Brain microvascular endothelial cell (primary cell): ENCODE results near the gene RPL10A.

ENCODE experiments used
- DNase-seq: peaks from one replicate; pipeline ENCODE4 v3.0.0-alpha.2; 2020
- H3K27ac ChIP-seq: fragments of 250-450 bp; sonication (Bioruptor Pico); 2 replicates; pipeline ENCODE4 v1.5.1; 2020; ENCODE audit warnings: mild to moderate bottlenecking, moderate library complexity
- H3K27me3 ChIP-seq: fragments of 250-450 bp; sonication (Bioruptor Pico); replicated peaks from 2 replicates; pipeline ENCODE4 v1.5.1; 2020; ENCODE audit warnings: mild to moderate bottlenecking
- H3K36me3 ChIP-seq: fragments of 250-450 bp; sonication (Bioruptor Pico); replicated peaks from 2 replicates; pipeline ENCODE4 v1.5.1; 2020; ENCODE audit warnings: mild to moderate bottlenecking
- H3K4me3 ChIP-seq: 2 replicates; pipeline ENCODE4 v1.5.1; 2011; ENCODE audit warnings: low read depth, mild to moderate bottlenecking, control low read depth, low read length, moderate library complexity
- CTCF ChIP-seq: IDR thresholded peaks from 2 replicates; pipeline ENCODE4 v1.5.1; 2011; ENCODE audit warnings: low read depth, mild to moderate bottlenecking, moderate library complexity, low read length, control low read depth, inconsistent platforms; ENCODE audit errors: missing control alignments
- in situ Hi-C: cut with HindIII; loops from 2 replicates; pipeline ENCODE4 v1.10.0; 2017; ENCODE audit warnings: low sequenced_read_pairs, low pct_ligation_motif_present

Gene RPL10A

GRCh38 chr6:35470663-35471120, 2.5 kb downstream of the RPL10A start:
- no peak for TF ChIP-seq CTCF
- no peak overlapping the region for H3K27ac ChIP-seq
- in situ Hi-C loops = no loop called here
- no peak for DNase-seq
- H3K27me3 ChIP-seq = no peaks in the 10 kb centered on the region
- H3K36me3 ChIP-seq = peaks cover 61% of the 10 kb centered on the region
- H3K4me3 ChIP-seq = peak overlapping the region; percentile 96

DNA sequence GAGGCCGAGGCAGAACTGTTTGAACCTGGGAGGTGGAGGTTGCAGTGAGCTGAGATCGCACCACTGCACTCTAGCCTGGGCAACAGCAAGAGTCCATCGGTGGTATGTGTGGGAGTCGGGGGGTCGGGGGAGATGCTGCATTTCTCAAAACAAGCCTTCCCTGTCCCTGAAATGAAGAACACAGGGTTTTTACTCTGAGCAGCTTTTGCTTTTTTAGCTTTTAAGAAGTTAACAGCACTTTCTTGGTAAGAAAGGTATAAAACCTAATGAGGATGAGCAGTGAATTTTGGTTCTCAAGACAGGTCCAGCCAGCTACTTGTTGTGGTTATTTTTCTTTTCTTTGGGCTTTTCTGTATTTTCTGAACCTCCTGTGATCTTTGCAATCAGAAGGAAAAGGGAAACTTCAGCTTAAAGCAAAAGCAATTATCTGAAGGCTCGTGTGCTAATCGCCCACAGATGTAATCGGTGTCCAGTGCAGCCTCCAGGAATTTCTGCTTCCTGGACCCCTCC, 3.7 kb downstream of the RPL10A start:
- H3K36me3 ChIP-seq = peaks cover 67% of the 10 kb centered on the region
- H3K27me3 ChIP-seq = no peaks in the 10 kb centered on the region
- DNase-seq = no peak
- peak overlapping the region; percentile 12 for H3K27ac ChIP-seq
- H3K4me3 ChIP-seq = no peak overlapping the region
- in situ Hi-C loops = no loop called here
- TF ChIP-seq CTCF = no peak

GRCh38 chr6:35473075-35473849, 5.1 kb downstream of the RPL10A start:
- no peak for TF ChIP-seq CTCF
- in situ Hi-C loops = no loop called here
- H3K36me3 ChIP-seq = peaks cover 70% of the 10 kb centered on the region
- H3K4me3 ChIP-seq = no peak overlapping the region
- DNase-seq = no peak
- H3K27ac ChIP-seq = no peak overlapping the region
- no peaks in the 10 kb centered on the region for H3K27me3 ChIP-seq

- in situ Hi-C loops = no loop called here
- no peak overlapping the region for H3K4me3 ChIP-seq
- DNase-seq = no peak
- H3K27ac ChIP-seq = no peak overlapping the region
- H3K36me3 ChIP-seq = peaks cover 69% of the 10 kb centered on the region
- TF ChIP-seq CTCF = no peak
- H3K27me3 ChIP-seq = no peaks in the 10 kb centered on the region
Observed at GRCh38 chr6:35473850-35474130, 5.6 kb downstream of the RPL10A start.

DNA sequence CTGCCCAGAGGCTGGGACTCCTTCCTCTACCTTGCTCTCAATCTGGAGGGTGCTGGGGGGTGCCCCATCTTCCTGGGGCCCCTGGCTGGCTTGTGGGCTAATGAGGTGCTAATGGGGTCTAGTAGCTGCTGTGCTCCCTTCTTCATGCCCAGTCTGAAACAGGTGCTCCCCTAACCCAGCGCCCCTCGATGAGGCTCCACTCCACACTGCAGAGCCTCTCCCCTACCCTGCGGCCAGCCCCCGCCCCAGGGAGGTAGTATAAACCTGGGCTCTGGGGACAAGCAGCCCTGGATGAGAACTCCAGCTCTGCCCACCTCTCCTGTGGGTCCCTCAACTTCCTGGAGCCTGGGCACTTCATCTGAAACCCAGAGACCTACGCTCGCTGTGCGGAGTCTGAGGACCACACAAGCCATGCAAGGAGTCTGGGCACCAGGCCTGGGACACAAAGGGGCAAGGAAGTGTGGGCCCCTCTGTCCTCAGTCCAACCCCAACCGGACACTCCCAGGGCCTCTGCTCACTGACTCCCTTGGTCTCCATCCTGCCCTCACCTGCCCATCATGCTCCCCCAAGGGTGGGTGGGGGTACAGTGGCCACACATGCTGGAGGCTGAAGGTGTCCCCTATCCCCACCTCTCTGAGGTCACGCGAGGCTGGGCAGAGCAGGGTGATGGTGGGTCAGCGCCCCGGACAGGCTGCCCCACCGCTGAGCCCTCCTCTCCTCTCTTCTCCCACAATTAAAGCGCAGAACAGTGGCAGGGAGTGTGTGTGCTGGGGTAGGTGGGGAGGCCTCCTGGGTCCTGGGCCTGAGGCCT, 6.1 kb downstream of the RPL10A start:
- Histone ChIP-seq H3K36me3 (peaks cover 67% of the 10 kb centered on the region), H3K27me3 (no peaks in the 10 kb centered on the region), H3K4me3 (no peak overlapping the region), H3K27ac (no peak overlapping the region)
- DNase-seq = no peak
- in situ Hi-C loops = no loop called here
- no peak for TF ChIP-seq CTCF
